SU-DHL-6 (cell line): ENCODE measurements around the gene LDLRAD3.

ENCODE experiments used
- H2AFZ ChIP-seq: fragments of 200-600 bp; sonication (generic); 2 replicates; pipeline ENCODE4 v1.6.1; 2014; ENCODE audit warnings: low read depth, mild to moderate bottlenecking, moderate library complexity, mixed read lengths, antibody characterized with exemption, low read length; ENCODE audit not compliant: severe bottlenecking
- H3F3A ChIP-seq: fragments of 200-600 bp; shearing (Covaris generic); 2 replicates; pipeline ENCODE4 v1.6.0; 2016; ENCODE audit warnings: antibody characterized with exemption, mild to moderate bottlenecking; ENCODE audit not compliant: insufficient read depth
- H3K27ac ChIP-seq: fragments of 200-600 bp; sonication (generic); 2 replicates; pipeline ENCODE4 v1.5.1; 2016; ENCODE audit warnings: low read depth, mild to moderate bottlenecking, low read length, moderate library complexity, mixed read lengths
- H3K27me3 ChIP-seq: fragments of 200-600 bp; sonication (generic), shearing (Covaris generic); 2 replicates; pipeline ENCODE4 v1.6.0; 2014; ENCODE audit warnings: mild to moderate bottlenecking, low read length
- H3K36me3 ChIP-seq: fragments of 200-600 bp; sonication (generic); 2 replicates; pipeline ENCODE4 v1.6.1; 2014; ENCODE audit warnings: mild to moderate bottlenecking, low read length, mixed read lengths
- H3K4me2 ChIP-seq: fragments of 300-600, 200-600 bp; shearing (Covaris generic), sonication (generic); 2 replicates; pipeline ENCODE4 v1.6.0; 2014; ENCODE audit warnings: low read length, low read depth, mild to moderate bottlenecking; ENCODE audit not compliant: poor library complexity, severe bottlenecking
- H3K4me3 ChIP-seq: fragments of 200-600 bp; sonication (generic); 2 replicates; pipeline ENCODE4 v1.5.1; 2014; ENCODE audit warnings: antibody characterized with exemption, low read length, mild to moderate bottlenecking, mixed read lengths; ENCODE audit not compliant: insufficient read depth, poor library complexity, severe bottlenecking
- H3K79me2 ChIP-seq: fragments of 200-600 bp; sonication (generic); 2 replicates; pipeline ENCODE4 v1.6.1; 2014; ENCODE audit warnings: mild to moderate bottlenecking, low read length, moderate library complexity; ENCODE audit not compliant: insufficient read depth
- H3K9ac ChIP-seq: fragments of 200-600 bp; sonication (generic); 2 replicates; pipeline ENCODE4 v1.7.0; 2014; ENCODE audit warnings: mild to moderate bottlenecking, low read length
- H3K9me2 ChIP-seq: fragments of 200-600 bp; sonication (generic); replicated peaks from 2 replicates; pipeline ENCODE4 v1.6.1; 2014; ENCODE audit warnings: low read length; ENCODE audit not compliant: insufficient read depth
- H3K9me3 ChIP-seq: fragments of 200-600 bp; sonication (generic); 2 replicates; pipeline ENCODE4 v1.6.1; 2014; ENCODE audit warnings: low read length, mixed read lengths; ENCODE audit not compliant: insufficient read depth
- H4K20me1 ChIP-seq: fragments of 200-600 bp; sonication (generic); 2 replicates; pipeline ENCODE4 v1.6.1; 2014; ENCODE audit warnings: low read depth, mild to moderate bottlenecking, antibody characterized with exemption, low read length, moderate library complexity, mixed read lengths
- EZH2phosphoT487 ChIP-seq: fragments of 200-600 bp; sonication (generic), shearing (Covaris generic); conservative IDR thresholded peaks from 2 replicates; pipeline ENCODE4 v1.6.1; 2018; ENCODE audit warnings: mild to moderate bottlenecking, antibody characterized with exemption, low read length, moderate library complexity, mixed read lengths
- TF ChIP-seq, protein P1 (sequence below): fragments of 200-600 bp; sonication (generic); IDR thresholded peaks from one replicate; pipeline ENCODE4 v1.5.1; 2017; ENCODE audit warnings: antibody characterized with exemption, mild to moderate bottlenecking, low read length, moderate library complexity; ENCODE audit not compliant: insufficient read depth, poor library complexity, severe bottlenecking

LDLRAD3 gene

DNA sequence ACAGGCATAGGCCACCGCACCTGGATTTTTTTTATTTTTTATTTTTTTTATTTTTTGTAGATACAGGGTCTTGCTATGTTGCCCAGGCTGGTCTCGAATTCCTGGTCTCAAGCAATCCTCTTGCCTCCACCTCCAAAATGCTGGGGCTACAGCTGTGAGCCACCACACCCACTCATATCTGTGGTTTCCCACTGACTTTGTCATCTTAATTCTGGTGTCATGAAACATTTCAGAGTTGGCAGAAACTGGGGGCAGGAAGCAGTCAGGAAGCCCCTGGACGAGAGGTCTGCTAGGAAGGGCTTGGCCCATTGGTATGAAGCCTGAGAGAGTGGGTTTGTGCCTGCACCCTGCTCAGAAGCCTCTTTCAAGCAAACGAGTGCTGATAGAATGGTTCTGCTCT is 296.3 kb downstream of the LDLRAD3 start:
- no peaks in the 10 kb centered on the region for H3K27me3 ChIP-seq
- no peaks in the 10 kb centered on the region for H3K79me2 ChIP-seq
- no peaks in the 10 kb centered on the region for H3K36me3 ChIP-seq
- H3K9me3 ChIP-seq, result no peaks in the 10 kb centered on the region
- no peak overlapping the region for H3K27ac ChIP-seq
- no peaks in the 10 kb centered on the region for H3K9me2 ChIP-seq
- no peak overlapping the region for H2AFZ ChIP-seq
- no peak overlapping the region for H3K9ac ChIP-seq
- TF ChIP-seq, protein P1, sequence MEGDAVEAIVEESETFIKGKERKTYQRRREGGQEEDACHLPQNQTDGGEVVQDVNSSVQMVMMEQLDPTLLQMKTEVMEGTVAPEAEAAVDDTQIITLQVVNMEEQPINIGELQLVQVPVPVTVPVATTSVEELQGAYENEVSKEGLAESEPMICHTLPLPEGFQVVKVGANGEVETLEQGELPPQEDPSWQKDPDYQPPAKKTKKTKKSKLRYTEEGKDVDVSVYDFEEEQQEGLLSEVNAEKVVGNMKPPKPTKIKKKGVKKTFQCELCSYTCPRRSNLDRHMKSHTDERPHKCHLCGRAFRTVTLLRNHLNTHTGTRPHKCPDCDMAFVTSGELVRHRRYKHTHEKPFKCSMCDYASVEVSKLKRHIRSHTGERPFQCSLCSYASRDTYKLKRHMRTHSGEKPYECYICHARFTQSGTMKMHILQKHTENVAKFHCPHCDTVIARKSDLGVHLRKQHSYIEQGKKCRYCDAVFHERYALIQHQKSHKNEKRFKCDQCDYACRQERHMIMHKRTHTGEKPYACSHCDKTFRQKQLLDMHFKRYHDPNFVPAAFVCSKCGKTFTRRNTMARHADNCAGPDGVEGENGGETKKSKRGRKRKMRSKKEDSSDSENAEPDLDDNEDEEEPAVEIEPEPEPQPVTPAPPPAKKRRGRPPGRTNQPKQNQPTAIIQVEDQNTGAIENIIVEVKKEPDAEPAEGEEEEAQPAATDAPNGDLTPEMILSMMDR, result no peak
- H4K20me1 ChIP-seq, result no peaks in the 10 kb centered on the region
- no peak overlapping the region for H3K4me3 ChIP-seq
- no peak overlapping the region for H3K4me2 ChIP-seq
- no peaks in the 10 kb centered on the region for H3F3A ChIP-seq

DNA sequence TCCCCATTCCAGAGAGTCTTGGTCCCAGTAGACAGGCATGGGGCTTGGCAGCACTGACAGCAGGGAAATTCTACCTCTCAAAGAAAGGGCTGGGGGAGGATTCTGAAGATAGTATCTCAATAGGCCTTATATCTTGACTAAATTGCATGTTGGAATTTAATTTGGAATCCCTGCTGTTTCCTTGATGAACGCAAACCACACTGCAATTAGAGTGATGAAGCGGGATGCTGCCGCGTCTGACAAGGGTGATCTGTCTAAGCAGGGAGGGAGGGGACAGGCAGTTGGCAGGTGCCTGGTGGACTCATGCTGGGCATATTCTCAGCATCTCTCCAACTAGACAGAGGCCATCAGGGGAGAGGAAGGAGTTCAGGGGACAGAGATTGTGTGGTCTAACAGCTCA is 296.9 kb downstream of the LDLRAD3 start:
- H3K36me3 ChIP-seq, result no peaks in the 10 kb centered on the region
- no peak overlapping the region for H2AFZ ChIP-seq
- H3K4me3 ChIP-seq, result no peak overlapping the region
- no peaks in the 10 kb centered on the region for H3K9me2 ChIP-seq
- no peaks in the 10 kb centered on the region for H3K9me3 ChIP-seq
- TF ChIP-seq, protein P1, result no peak
- no peaks in the 10 kb centered on the region for H3K27me3 ChIP-seq
- no peaks in the 10 kb centered on the region for H3F3A ChIP-seq
- no peak overlapping the region for H3K4me2 ChIP-seq
- no peak overlapping the region for H3K9ac ChIP-seq
- no peaks in the 10 kb centered on the region for H4K20me1 ChIP-seq
- no peak overlapping the region for H3K27ac ChIP-seq
- no peaks in the 10 kb centered on the region for H3K79me2 ChIP-seq

DNA sequence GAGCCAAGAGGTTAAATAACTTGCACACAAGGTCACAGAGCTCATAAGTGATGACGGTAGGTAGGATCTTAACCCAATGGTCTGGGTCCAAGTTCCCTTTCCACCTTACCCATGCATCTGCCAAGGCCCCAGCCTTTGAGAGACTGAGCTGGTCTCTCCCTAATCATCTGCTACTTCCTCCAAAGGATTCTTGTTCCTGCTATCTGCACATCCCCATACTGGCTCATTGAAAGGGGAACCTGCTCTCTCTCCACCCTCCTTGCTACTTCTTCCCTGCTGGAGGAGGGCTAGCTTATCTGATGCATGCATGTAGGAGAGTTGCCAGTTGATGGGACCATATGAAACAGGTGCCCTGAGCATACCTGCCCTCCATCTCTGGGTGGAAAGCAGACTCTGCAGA is 297.6 kb downstream of the LDLRAD3 start:
- TF ChIP-seq EZH2phosphoT487, result no peak
- TF ChIP-seq, protein P1, result no peak
- no peaks in the 10 kb centered on the region for H3K79me2 ChIP-seq
- no peak overlapping the region for H3K9ac ChIP-seq
- H3K9me3 ChIP-seq, result no peaks in the 10 kb centered on the region
- H3K27ac ChIP-seq, result no peak overlapping the region
- H3K9me2 ChIP-seq, result no peaks in the 10 kb centered on the region; the same call in 1 of the 2 replicates
- no peaks in the 10 kb centered on the region for H3K36me3 ChIP-seq
- no peaks in the 10 kb centered on the region for H4K20me1 ChIP-seq
- H3K4me2 ChIP-seq, result no peak overlapping the region
- H3K27me3 ChIP-seq, result no peaks in the 10 kb centered on the region
- H3K4me3 ChIP-seq, result no peak overlapping the region
- H3F3A ChIP-seq, result no peaks in the 10 kb centered on the region
- no peak overlapping the region for H2AFZ ChIP-seq

DNA sequence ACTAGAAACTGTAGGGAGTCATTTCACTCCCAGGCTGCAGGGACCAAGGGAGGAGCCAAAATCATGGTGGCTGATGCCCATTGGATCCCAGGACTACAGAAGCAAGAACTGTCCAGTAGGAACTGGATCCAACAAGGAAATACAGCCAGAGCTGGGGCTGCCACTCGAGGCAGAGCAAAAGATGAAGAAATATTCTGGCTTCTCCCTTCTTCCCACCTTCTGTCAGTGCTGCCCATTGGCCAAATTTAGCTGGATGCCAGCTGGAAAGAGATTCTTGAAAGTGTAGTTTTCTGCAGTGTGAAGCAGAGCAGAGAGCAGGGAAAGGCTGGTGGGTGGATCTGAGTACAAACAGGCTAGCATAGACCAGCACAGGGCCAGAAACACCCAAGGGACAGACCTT is 299.8 kb downstream of the LDLRAD3 start:
- no peak overlapping the region for H3K4me2 ChIP-seq

More for the DNA sequence above, 299.8 kb downstream of the LDLRAD3 start:
- no peaks in the 10 kb centered on the region for H3F3A ChIP-seq
- no peaks in the 10 kb centered on the region for H3K36me3 ChIP-seq
- H4K20me1 ChIP-seq, result no peaks in the 10 kb centered on the region
- no peaks in the 10 kb centered on the region; the same call in 1 of the 2 replicates for H3K9me2 ChIP-seq
- no peak overlapping the region for H3K4me3 ChIP-seq
- no peak overlapping the region for H3K9ac ChIP-seq
- TF ChIP-seq, protein P1, result no peak
- no peak for TF ChIP-seq EZH2phosphoT487
- 0 out of 2 replicates have a peak, but pooled peaks cover 3% of the 10 kb centered on the region for H3K27me3 ChIP-seq
- no peaks in the 10 kb centered on the region for H3K79me2 ChIP-seq
- no peak overlapping the region for H3K27ac ChIP-seq
- H2AFZ ChIP-seq, result no peak overlapping the region
- no peaks in the 10 kb centered on the region for H3K9me3 ChIP-seq
